HG02885 (cell line): ENCODE measurements around the gene BFSP1.

Experiments used
- ATAC-seq: cut with Tn5 transposase; IDR thresholded peaks from one replicate; pipeline ENCODE4 v1.9.1; 2021; ENCODE audit warnings: mild to moderate bottlenecking; ENCODE audit not compliant: unreplicated experiment, poor library complexity

BFSP1 gene

GRCh38 chr20:17558154-17558940 is 27.2 kb upstream of the BFSP1 start:
- no peak for ATAC-seq

GRCh38 chr20:17557675-17558006 is 26.5 kb upstream of the BFSP1 start:
- no peak for ATAC-seq

- no peak for ATAC-seq
Observed at GRCh38 chr20:17556837-17557674, 25.9 kb upstream of the BFSP1 start.

GRCh38 chr20:17555106-17555505 is 23.9 kb upstream of the BFSP1 start:
- no peak for ATAC-seq

GRCh38 chr20:17549131-17549530 is 18.0 kb upstream of the BFSP1 start:
- ATAC-seq: no peak

- ATAC-seq: no peak
Observed at GRCh38 chr20:17545127-17545526, 13.9 kb upstream of the BFSP1 start.

- no peak for ATAC-seq
Observed at GRCh38 chr20:17543531-17544131, 12.5 kb upstream of the BFSP1 start.

GRCh38 chr20:17542993-17543412 is 11.8 kb upstream of the BFSP1 start:
- no peak for ATAC-seq

GRCh38 chr20:17542481-17542880 is 11.3 kb upstream of the BFSP1 start:
- no peak for ATAC-seq

- no peak for ATAC-seq
Observed at GRCh38 chr20:17541996-17542395, 10.8 kb upstream of the BFSP1 start.

- ATAC-seq: no peak
Observed at GRCh38 chr20:17541596-17541995, 10.4 kb upstream of the BFSP1 start.

- ATAC-seq: peak; percentile 76
Observed at GRCh38 chr20:17538517-17539170, 7.5 kb upstream of the BFSP1 start.

- no peak for ATAC-seq
Observed at GRCh38 chr20:17537959-17538358, 6.8 kb upstream of the BFSP1 start.

- ATAC-seq: peak; percentile 84
Observed at GRCh38 chr20:17536944-17537444, 5.8 kb upstream of the BFSP1 start.

- no peak for ATAC-seq
Observed at GRCh38 chr20:17534077-17534476, 2.9 kb upstream of the BFSP1 start.

- no peak for ATAC-seq
Observed at GRCh38 chr20:17533396-17533795, 2.2 kb upstream of the BFSP1 start.

GRCh38 chr20:17531665-17532025 is 466 bp upstream of the BFSP1 start:
- no peak for ATAC-seq

GRCh38 chr20:17530153-17530552 is 1.0 kb downstream of the BFSP1 start:
- no peak for ATAC-seq

- no peak for ATAC-seq
Observed at GRCh38 chr20:17529586-17529985, 1.6 kb downstream of the BFSP1 start.

- peak; percentile 71 for ATAC-seq
Observed at GRCh38 chr20:17525650-17526049, 5.5 kb downstream of the BFSP1 start.

GRCh38 chr20:17525132-17525531 is 6.0 kb downstream of the BFSP1 start:
- no peak for ATAC-seq
